ENCODE measurements around the gene ABAT.

ABAT gene

GRCh38 chr16:8826278-8826879, 152.0 kb downstream of the ABAT start:
- no peak for DNase-seq

- no peak for DNase-seq
Observed at GRCh38 chr16:8828541-8829165, 154.2 kb downstream of the ABAT start.

- no peak for DNase-seq
Observed at GRCh38 chr16:8831450-8831849, 157.0 kb downstream of the ABAT start.

- DNase-seq: no peak
Observed at GRCh38 chr16:8831871-8832716, 157.7 kb downstream of the ABAT start.

- no peak for DNase-seq
Observed at GRCh38 chr16:8832717-8833105, 158.3 kb downstream of the ABAT start.
